ENCODE data around the gene SHF.

GRCh38 chr15:45162771-45163507 lies 24.8 kb downstream of the SHF start:
- TF ChIP-seq CTCF (conservative IDR thresholded peaks at IDR 0.05; ENCODE audit: low read length) (peak; percentile 97), EZH2phosphoT487 (IDR thresholded peaks at IDR 0.05; ENCODE audit: borderline replicate concordance) (no peak)

All from Loucy (cell line).